Neural cell (in vitro differentiated cells): ENCODE data around the gene ZNF750. TPM values are rescaled to one million over a fixed set of nuclear protein-coding genes. Genes with fewer than 3 reads are reported as not detected.

Source experiments
- H2AFZ ChIP-seq: fragments of 200-600, 300-800 bp; sonication (generic), shearing (Covaris generic); 2 replicates; pipeline ENCODE4 v1.6.0; 2014; ENCODE audit warnings: low read depth, mild to moderate bottlenecking, antibody characterized with exemption, low read length, moderate library complexity
- H3F3A ChIP-seq: fragments of 200-600 bp; shearing (Covaris generic); 2 replicates; pipeline ENCODE4 v1.6.1; 2016; ENCODE audit warnings: mild to moderate bottlenecking, moderate library complexity, mixed read lengths, antibody characterized with exemption, low read length; ENCODE audit not compliant: insufficient read depth, poor library complexity, severe bottlenecking
- H3K27ac ChIP-seq: fragments of 200-600, 300-800 bp; sonication (generic), shearing (Covaris generic); 2 replicates; pipeline ENCODE4 v1.5.1; 2014; ENCODE audit warnings: mild to moderate bottlenecking, low read length, moderate library complexity
- H3K27me3 ChIP-seq: fragments of 300-800, 200-600 bp; sonication (generic), shearing (Covaris generic); 2 replicates; pipeline ENCODE4 v1.6.0; 2014; ENCODE audit warnings: mild to moderate bottlenecking, low read depth, low read length, moderate library complexity; ENCODE audit not compliant: insufficient read depth
- H3K36me3 ChIP-seq: fragments of 300-800, 200-600 bp; sonication (generic), shearing (Covaris generic); 2 replicates; pipeline ENCODE4 v1.5.1; 2014; ENCODE audit warnings: mild to moderate bottlenecking, antibody characterized with exemption, low read length, moderate library complexity; ENCODE audit not compliant: insufficient read depth
- H3K4me2 ChIP-seq: fragments of 300-800, 200-600 bp; sonication (generic), shearing (Covaris generic); 2 replicates; pipeline ENCODE4 v1.6.0; 2014; ENCODE audit warnings: mild to moderate bottlenecking, low read length
- H3K4me3 ChIP-seq: fragments of 300-800, 200-600 bp; sonication (generic), shearing (Covaris generic); 2 replicates; pipeline ENCODE4 v1.5.1; 2014; ENCODE audit warnings: mild to moderate bottlenecking, low read length, moderate library complexity
- H3K79me2 ChIP-seq: fragments of 200-600 bp; shearing (Covaris generic); replicated peaks from 2 replicates; pipeline ENCODE4 v1.6.0; 2014; ENCODE audit warnings: mild to moderate bottlenecking, low read length, moderate library complexity; ENCODE audit not compliant: insufficient read depth
- H3K9ac ChIP-seq: fragments of 300-800, 200-600 bp; sonication (generic), shearing (Covaris generic); 2 replicates; pipeline ENCODE4 v1.6.1; 2016; ENCODE audit warnings: mild to moderate bottlenecking, low read length, mixed read lengths
- H3K9me2 ChIP-seq: fragments of 200-600 bp; shearing (Covaris generic); 2 replicates; pipeline ENCODE4 v1.6.1; 2016; ENCODE audit warnings: mild to moderate bottlenecking, low read length, mixed read lengths; ENCODE audit not compliant: insufficient read depth
- H3K9me3 ChIP-seq: fragments of 200-600, 300-800 bp; sonication (generic), shearing (Covaris generic); 2 replicates; pipeline ENCODE4 v1.6.1; 2016; ENCODE audit warnings: mild to moderate bottlenecking, mixed run types, low read length, moderate library complexity, mixed read lengths
- H4K20me1 ChIP-seq: fragments of 200-600 bp; shearing (Covaris generic); 2 replicates; pipeline ENCODE4 v1.6.1; 2016; ENCODE audit warnings: mild to moderate bottlenecking, mixed run types; ENCODE audit not compliant: insufficient read depth
- CTCF ChIP-seq: fragments of 450-650 bp; IDR thresholded peaks from 2 replicates; pipeline ENCODE4 v1.5.1; 2014; ENCODE audit warnings: antibody characterized with exemption, mild to moderate bottlenecking, moderate library complexity; ENCODE audit not compliant: poor library complexity, severe bottlenecking
- EP300 ChIP-seq: fragments of 450-650 bp; conservative IDR thresholded peaks from 2 replicates; pipeline ENCODE4 v1.6.1; 2014; ENCODE audit warnings: antibody characterized with exemption, mild to moderate bottlenecking, moderate library complexity; ENCODE audit not compliant: poor library complexity, severe bottlenecking
- EZH2 ChIP-seq: fragments of 200-600, 300-800 bp; shearing (Covaris generic), sonication (generic); IDR thresholded peaks from 2 replicates; pipeline ENCODE4 v1.6.1; 2014; ENCODE audit warnings: antibody characterized with exemption, low read length, borderline replicate concordance, mild to moderate bottlenecking; ENCODE audit not compliant: insufficient read depth, poor library complexity, severe bottlenecking
- MXI1 ChIP-seq: fragments of 450-650 bp; conservative IDR thresholded peaks from 2 replicates; pipeline ENCODE4 v1.6.1; 2014; ENCODE audit warnings: antibody characterized with exemption, mild to moderate bottlenecking; ENCODE audit not compliant: poor library complexity, severe bottlenecking
- POLR2AphosphoS5 ChIP-seq: IDR thresholded peaks from 2 replicates; pipeline ENCODE4 v1.6.1; 2012
- RAD21 ChIP-seq: fragments of 450-650 bp; conservative IDR thresholded peaks from 2 replicates; pipeline ENCODE4 v1.6.1; 2014; ENCODE audit warnings: antibody characterized with exemption, mild to moderate bottlenecking, moderate library complexity
- REST ChIP-seq: IDR thresholded peaks from 2 replicates; pipeline ENCODE4 v1.6.1; 2012; ENCODE audit warnings: borderline replicate concordance
- SMC3 ChIP-seq: fragments of 450-650 bp; conservative IDR thresholded peaks from 2 replicates; pipeline ENCODE4 v1.6.1; 2014; ENCODE audit warnings: antibody characterized with exemption, mild to moderate bottlenecking, moderate library complexity; ENCODE audit not compliant: poor library complexity
- TAF1 ChIP-seq: IDR thresholded peaks from 2 replicates; pipeline ENCODE4 v1.6.1; 2012; ENCODE audit warnings: low read depth
- polyA plus RNA-seq: library from polyadenylated mRNA; depleted of rRNA; stranded (reverse); fragments of >200 nt; gene quantifications from 2 replicates; pipeline ENCODE4 v1.2.3, GENCODE V29; 2014

The ZNF750 gene
- polyA plus RNA-seq, 1 donor from 2014 or later = not detected

DNA sequence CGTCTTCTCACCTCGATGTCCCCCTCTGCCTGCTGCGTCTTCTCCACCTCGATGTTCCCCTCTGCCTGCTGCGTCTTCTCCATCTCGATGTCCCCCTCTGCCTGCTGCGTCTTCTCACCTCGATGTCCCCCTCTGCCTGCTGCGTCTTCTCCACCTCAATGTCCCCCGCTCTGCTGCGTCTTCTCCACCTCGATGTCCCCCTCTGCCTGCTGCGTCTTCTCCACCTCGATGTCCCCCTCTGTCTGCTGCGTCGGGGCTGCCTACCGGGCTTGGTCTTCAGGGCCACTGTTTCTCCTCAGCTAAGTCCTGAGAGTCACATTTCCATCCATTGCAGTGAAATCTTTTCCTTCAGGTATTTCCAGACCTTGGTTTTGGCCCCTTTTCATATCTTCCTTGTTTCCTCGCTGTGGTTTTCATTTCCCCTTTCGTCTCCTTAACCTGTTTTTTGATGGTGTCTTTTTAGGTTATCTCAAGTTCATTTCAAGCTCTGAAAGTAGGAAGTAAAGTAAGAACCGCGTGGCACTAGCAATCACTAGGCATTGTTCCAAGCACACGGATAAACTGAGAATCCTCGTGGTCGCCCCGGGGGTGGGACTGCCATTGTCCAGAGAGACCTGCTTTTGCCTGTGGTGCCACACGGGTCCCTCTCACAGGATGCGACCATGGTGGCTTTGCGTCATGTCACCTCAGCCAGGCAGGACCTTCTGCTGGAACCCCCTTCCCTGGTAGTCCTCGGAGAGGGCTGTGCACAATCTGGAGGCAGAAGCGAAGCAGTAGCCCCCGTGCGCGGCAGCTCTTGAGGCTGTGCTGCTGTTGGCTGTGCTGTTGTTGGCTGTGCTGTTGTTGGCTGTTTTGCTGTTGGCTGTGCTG, 9.5 kb upstream of the ZNF750 start:
- Histone ChIP-seq H3K79me2 (no peaks in the 10 kb centered on the region), H4K20me1 (no peaks in the 10 kb centered on the region), H3K4me3 (no peak overlapping the region), H3K4me2 (no peak overlapping the region), H3F3A (no peaks in the 10 kb centered on the region), H3K9ac (no peak overlapping the region), H3K36me3 (no peaks in the 10 kb centered on the region), H3K9me2 (no peaks in the 10 kb centered on the region), H3K27me3 (no peaks in the 10 kb centered on the region), H3K27ac (no peak overlapping the region), H3K9me3 (no peaks in the 10 kb centered on the region), H2AFZ (no peak overlapping the region)
- TF ChIP-seq EZH2 (no peak), MXI1 (no peak), TAF1 (no peak), CTCF (no peak), POLR2AphosphoS5 (no peak), REST (no peak), RAD21 (no peak), SMC3 (no peak), EP300 (no peak)

DNA sequence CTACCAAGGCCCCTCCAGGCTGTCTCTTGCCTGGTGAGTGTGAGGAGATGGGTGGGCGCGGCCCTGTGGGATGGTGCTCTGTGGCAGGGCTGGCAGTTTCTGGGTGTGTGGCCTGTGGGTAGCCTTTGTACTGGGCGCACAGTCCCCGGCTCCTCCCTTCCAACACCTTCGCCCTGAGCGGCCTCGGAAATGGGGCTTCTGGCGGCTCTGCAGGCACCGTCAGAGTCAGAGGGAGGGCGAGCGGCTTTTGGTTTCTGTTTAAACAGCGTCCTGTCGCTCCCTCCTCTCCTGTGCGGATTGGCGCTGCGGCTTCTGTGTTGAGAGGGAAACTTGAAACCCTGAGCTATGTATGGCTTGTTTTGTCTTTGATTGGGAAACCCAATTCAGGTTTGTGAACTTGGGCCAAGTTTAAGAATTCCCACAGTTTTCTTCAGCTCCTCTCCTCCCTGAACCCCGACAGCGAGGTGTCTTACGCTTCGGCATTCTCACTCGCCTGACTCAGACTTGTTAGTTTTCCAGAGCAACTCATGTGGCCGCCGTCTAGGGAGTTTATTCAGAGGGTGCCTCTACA, 8.3 kb upstream of the ZNF750 start:
- Histone ChIP-seq H3K27ac (no peak overlapping the region), H3K9me2 (no peaks in the 10 kb centered on the region), H3K4me3 (no peak overlapping the region), H3K4me2 (no peak overlapping the region), H3K79me2 (no peaks in the 10 kb centered on the region), H3K27me3 (no peaks in the 10 kb centered on the region), H3K9me3 (no peaks in the 10 kb centered on the region), H3F3A (no peaks in the 10 kb centered on the region), H3K9ac (no peak overlapping the region), H2AFZ (no peak overlapping the region), H4K20me1 (no peaks in the 10 kb centered on the region), H3K36me3 (no peaks in the 10 kb centered on the region)
- TF ChIP-seq EZH2 (no peak), SMC3 (no peak), TAF1 (no peak), REST (no peak), POLR2AphosphoS5 (no peak), EP300 (no peak), RAD21 (no peak), CTCF (no peak), MXI1 (no peak)
